Hepatocyte (in vitro differentiated cells): Measurements from ENCODE around the gene MEF2A. TPM values are rescaled to one million over a fixed set of nuclear protein-coding genes. Genes with fewer than 3 reads are reported as not detected.

Experiments used
- DNase-seq: peaks from one replicate; pipeline ENCODE4 v3.0.0-alpha.2; 2016; ENCODE audit warnings: low spot score
- H2AFZ ChIP-seq: fragments of 200-600 bp; sonication (generic); 2 replicates; pipeline ENCODE4 v1.6.0; 2016; ENCODE audit warnings: antibody characterized with exemption, mild to moderate bottlenecking
- H3K27ac ChIP-seq: fragments of 200-600 bp; sonication (generic); 2 replicates; pipeline ENCODE4 v1.5.1; 2016; ENCODE audit warnings: mild to moderate bottlenecking
- H3K27me3 ChIP-seq: fragments of 200-600 bp; sonication (generic); 2 replicates; pipeline ENCODE4 v1.6.1; 2016
- H3K36me3 ChIP-seq: fragments of 200-600 bp; sonication (generic); replicated peaks from 2 replicates; pipeline ENCODE4 v1.5.1; 2016; ENCODE audit warnings: low read depth; ENCODE audit not compliant: insufficient read depth
- H3K4me1 ChIP-seq: fragments of 200-600 bp; sonication (generic); 2 replicates; pipeline ENCODE4 v1.5.1; 2016; ENCODE audit warnings: mild to moderate bottlenecking, moderate library complexity; ENCODE audit not compliant: insufficient read depth
- H3K4me2 ChIP-seq: fragments of 200-600 bp; sonication (generic); 2 replicates; pipeline ENCODE4 v1.6.0; 2016
- H3K4me3 ChIP-seq: fragments of 200-600 bp; sonication (generic); 2 replicates; pipeline ENCODE4 v1.5.1; 2016; ENCODE audit warnings: mild to moderate bottlenecking
- H3K79me2 ChIP-seq: fragments of 200-600 bp; sonication (generic); 2 replicates; pipeline ENCODE4 v1.6.0; 2017; ENCODE audit warnings: mild to moderate bottlenecking
- H3K9me2 ChIP-seq: fragments of 200-600 bp; sonication (generic); replicated peaks from 2 replicates; pipeline ENCODE4 v1.6.0; 2017; ENCODE audit warnings: mild to moderate bottlenecking; ENCODE audit not compliant: insufficient read depth
- H3K9me3 ChIP-seq: fragments of 200-600 bp; sonication (generic); 2 replicates; pipeline ENCODE4 v1.5.1; 2016; ENCODE audit warnings: low read depth, mild to moderate bottlenecking
- H4K20me1 ChIP-seq: fragments of 200-600 bp; sonication (generic); 2 replicates; pipeline ENCODE4 v1.6.0; 2016; ENCODE audit warnings: mild to moderate bottlenecking; ENCODE audit not compliant: insufficient read depth, poor library complexity, severe bottlenecking
- EZH2 ChIP-seq: fragments of 200-600 bp; sonication (generic); IDR thresholded peaks from 2 replicates; pipeline ENCODE4 v1.6.1; 2016; ENCODE audit warnings: antibody characterized with exemption, mild to moderate bottlenecking, borderline replicate concordance
- EZH2phosphoT487 ChIP-seq: fragments of 200-600 bp; sonication (generic); IDR thresholded peaks from one replicate; pipeline ENCODE4 v1.6.1; 2018; ENCODE audit warnings: antibody characterized with exemption, mild to moderate bottlenecking, low read depth, moderate library complexity; ENCODE audit not compliant: unreplicated experiment, severe bottlenecking
- WGBS: methylation state at CpG from one replicate; pipeline ENCODE4 v1.1.6; 2016; ENCODE audit warnings: low lambda C conversion rate; ENCODE audit errors: missing lambda C conversion rate; 5-methylcytosine and 5-hydroxymethylcytosine counted together
- polyA plus RNA-seq: library from polyadenylated mRNA; unstranded; fragments of >200 nt; fragmentation: Nextera tagmentation; extraction: Ambion mirVana; gene quantifications from 2 replicates; pipeline ENCODE4 v1.2.1, GENCODE V29; 2016
- total RNA-seq: library from RNA; depleted of rRNA; stranded (reverse); fragments of >200 nt; gene quantifications from 2 replicates; pipeline ENCODE4 v1.2.3, GENCODE V29; 2014
- TF ChIP-seq, protein P1 (sequence below): fragments of 200-600 bp; sonication (generic); IDR thresholded peaks from 2 replicates; pipeline ENCODE4 v1.5.1; 2016; ENCODE audit warnings: antibody characterized with exemption, mild to moderate bottlenecking; ENCODE audit not compliant: poor library complexity

Gene MEF2A
- total and polyA plus RNA-seq, 2 experiments from 2014 or later: 20.4 to 56.7 TPM

DNA sequence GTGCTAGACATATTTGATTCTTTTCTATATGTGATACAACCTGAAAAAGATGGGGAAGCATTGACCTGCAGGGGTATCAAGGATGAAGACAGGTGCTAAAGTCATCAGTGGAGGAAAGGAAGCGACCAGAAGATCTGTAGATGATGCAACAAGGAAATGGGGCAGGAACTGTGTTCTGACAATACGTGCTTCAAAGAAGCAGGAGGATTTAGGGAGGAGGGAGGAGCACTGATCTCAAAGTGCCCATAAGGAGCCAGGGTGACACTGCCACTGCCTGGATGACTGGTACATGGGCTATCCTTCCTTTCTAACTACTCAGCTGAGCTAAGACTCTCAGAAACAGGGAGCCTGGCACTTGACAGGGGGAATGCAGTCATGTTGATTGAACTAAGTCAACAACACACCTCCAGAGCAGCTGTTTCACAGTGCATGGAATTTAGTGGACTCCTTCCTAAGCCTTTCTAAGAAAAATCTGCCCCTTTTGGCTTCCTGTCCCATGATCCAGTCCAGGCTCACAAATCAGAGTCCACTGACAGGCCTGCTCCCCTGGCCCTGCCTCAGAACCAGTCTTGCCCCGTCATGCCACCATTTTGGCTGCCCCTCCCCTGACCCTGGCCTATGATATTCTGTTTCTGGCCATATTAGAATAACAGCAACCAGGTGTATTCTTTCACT lies 155.5 kb downstream of the MEF2A start:
- peak overlapping the region; percentile 3 for H3K27ac ChIP-seq
- peak; percentile 24 for DNase-seq
- WGBS: 81% methylated on average over 3 of the region's 3 CpGs

DNA sequence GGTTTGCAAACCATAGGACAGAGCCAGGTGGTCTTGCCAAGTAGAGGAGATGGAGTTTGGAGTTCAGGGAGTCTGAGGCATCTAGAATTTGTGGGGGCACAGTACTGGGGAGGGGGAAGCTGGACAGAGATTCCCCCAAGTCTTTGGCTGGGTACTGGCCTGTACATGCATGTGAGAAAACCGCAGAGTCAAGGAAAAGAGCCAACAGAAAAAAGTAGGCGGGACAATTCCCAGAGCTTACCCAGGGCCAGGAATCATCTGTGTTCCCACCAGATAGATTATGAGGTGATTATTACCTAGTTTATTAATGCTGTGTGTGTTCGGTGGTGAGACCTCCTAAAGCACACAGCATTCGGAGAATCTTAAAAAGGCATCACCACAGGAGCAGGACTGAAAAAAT lies 156.1 kb downstream of the MEF2A start:
- no peaks in the 10 kb centered on the region for H3K9me3 ChIP-seq
- H3K9me2 ChIP-seq: no peaks in the 10 kb centered on the region
- DNase-seq: no peak
- H3K4me3 ChIP-seq: no peak overlapping the region
- 94% methylated on average over 4 of the region's 4 CpGs for WGBS
- H3K79me2 ChIP-seq: peaks cover 3% of the 10 kb centered on the region
- peak overlapping the region; percentile 3 for H3K27ac ChIP-seq
- H3K4me1 ChIP-seq: no peaks in the 10 kb centered on the region
- no peaks in the 10 kb centered on the region for H4K20me1 ChIP-seq
- TF ChIP-seq EZH2 (no peak), EZH2phosphoT487 (no peak)
- no peak overlapping the region for H2AFZ ChIP-seq
- no peaks in the 10 kb centered on the region for H3K36me3 ChIP-seq
- H3K27me3 ChIP-seq: no peaks in the 10 kb centered on the region
- H3K4me2 ChIP-seq: no peak overlapping the region

More for the DNA sequence above, 155.5 kb downstream of the MEF2A start:
- Histone ChIP-seq H3K4me2 (no peak overlapping the region), H3K9me3 (no peaks in the 10 kb centered on the region), H3K36me3 (no peaks in the 10 kb centered on the region), H3K27me3 (no peaks in the 10 kb centered on the region), H3K4me3 (no peak overlapping the region), H2AFZ (no peak overlapping the region), H3K79me2 (peaks cover 3% of the 10 kb centered on the region), H4K20me1 (no peaks in the 10 kb centered on the region), H3K4me1 (no peaks in the 10 kb centered on the region), H3K9me2 (no peaks in the 10 kb centered on the region)
- TF ChIP-seq, protein P1, sequence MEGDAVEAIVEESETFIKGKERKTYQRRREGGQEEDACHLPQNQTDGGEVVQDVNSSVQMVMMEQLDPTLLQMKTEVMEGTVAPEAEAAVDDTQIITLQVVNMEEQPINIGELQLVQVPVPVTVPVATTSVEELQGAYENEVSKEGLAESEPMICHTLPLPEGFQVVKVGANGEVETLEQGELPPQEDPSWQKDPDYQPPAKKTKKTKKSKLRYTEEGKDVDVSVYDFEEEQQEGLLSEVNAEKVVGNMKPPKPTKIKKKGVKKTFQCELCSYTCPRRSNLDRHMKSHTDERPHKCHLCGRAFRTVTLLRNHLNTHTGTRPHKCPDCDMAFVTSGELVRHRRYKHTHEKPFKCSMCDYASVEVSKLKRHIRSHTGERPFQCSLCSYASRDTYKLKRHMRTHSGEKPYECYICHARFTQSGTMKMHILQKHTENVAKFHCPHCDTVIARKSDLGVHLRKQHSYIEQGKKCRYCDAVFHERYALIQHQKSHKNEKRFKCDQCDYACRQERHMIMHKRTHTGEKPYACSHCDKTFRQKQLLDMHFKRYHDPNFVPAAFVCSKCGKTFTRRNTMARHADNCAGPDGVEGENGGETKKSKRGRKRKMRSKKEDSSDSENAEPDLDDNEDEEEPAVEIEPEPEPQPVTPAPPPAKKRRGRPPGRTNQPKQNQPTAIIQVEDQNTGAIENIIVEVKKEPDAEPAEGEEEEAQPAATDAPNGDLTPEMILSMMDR: no peak
- TF ChIP-seq EZH2phosphoT487: no peak
- TF ChIP-seq EZH2: no peak

DNA sequence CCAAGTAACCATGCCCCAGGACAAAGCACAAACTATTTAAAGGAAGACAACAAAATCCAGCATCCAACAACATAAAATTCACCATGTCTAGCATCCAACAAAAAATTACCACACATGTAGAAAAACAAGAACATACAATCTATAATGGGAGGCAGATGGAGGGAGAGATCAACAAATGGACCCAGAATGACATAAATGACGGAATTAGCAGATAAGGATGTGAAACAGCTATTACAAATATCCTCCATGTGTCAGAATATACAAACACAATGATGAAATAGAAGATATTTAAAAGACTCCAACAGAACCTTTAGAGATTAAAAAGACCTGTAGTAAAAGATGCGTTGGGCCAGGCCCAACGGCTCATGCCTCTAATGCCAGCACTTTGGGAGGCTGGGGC lies 156.6 kb downstream of the MEF2A start:
- Histone ChIP-seq H2AFZ (no peak overlapping the region), H3K4me2 (no peak overlapping the region), H3K9me3 (no peaks in the 10 kb centered on the region), H4K20me1 (no peaks in the 10 kb centered on the region), H3K79me2 (peaks cover 3% of the 10 kb centered on the region), H3K36me3 (no peaks in the 10 kb centered on the region), H3K27ac (no peak overlapping the region), H3K4me3 (no peak overlapping the region), H3K9me2 (no peaks in the 10 kb centered on the region), H3K4me1 (no peaks in the 10 kb centered on the region), H3K27me3 (no peaks in the 10 kb centered on the region)
- 90% methylated on average over 3 of the region's 3 CpGs for WGBS
- TF ChIP-seq EZH2phosphoT487 (no peak), EZH2 (no peak)
- TF ChIP-seq, protein P1: no peak
- no peak for DNase-seq

DNA sequence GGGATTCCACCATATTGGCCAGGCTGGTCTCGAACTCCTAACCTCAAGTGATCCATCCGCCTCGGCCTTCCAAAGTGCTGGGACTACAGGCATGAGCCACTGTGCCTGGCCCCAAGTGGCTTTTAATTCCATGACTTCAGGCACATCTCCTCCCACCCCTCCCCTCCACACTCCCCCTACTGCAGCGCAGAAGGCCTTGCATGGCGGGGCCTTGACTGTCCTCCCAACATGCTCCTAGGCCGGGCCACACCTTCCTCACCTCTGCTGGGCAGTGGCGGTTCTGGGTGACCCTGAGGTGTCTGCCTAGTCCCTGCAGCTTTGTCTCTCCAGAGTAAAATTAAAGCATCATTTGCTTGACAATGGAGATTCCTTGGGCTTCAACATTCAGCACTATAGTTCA lies 160.5 kb downstream of the MEF2A start:
- Histone ChIP-seq H3K27me3 (no peaks in the 10 kb centered on the region), H3K4me2 (no peak overlapping the region), H3K27ac (no peak overlapping the region), H3K9me2 (no peaks in the 10 kb centered on the region), H3K36me3 (no peaks in the 10 kb centered on the region), H3K4me3 (no peak overlapping the region), H2AFZ (no peak overlapping the region), H3K79me2 (peaks cover 6% of the 10 kb centered on the region), H3K4me1 (peaks cover 6% of the 10 kb centered on the region), H4K20me1 (no peaks in the 10 kb centered on the region), H3K9me3 (no peaks in the 10 kb centered on the region)
- no peak for TF ChIP-seq EZH2
- TF ChIP-seq EZH2phosphoT487: no peak
- TF ChIP-seq, protein P1: no peak
- 83% methylated on average over 7 of the region's 7 CpGs for WGBS
- DNase-seq: no peak
